GM21619 (cell line): ENCODE data around the gene TC2N.
"Not testable (repeated sequence)": the region's sequence is repeated elsewhere in the genome, so short reads cannot be mapped to it uniquely, and the experiment has no call there.

Experiments
- ATAC-seq: cut with Tn5 transposase; IDR thresholded peaks from one replicate; pipeline ENCODE4 v1.9.1; 2021; ENCODE audit not compliant: unreplicated experiment

TC2N gene

GRCh38 chr14:91867316-91867988 lies at the start of gene TC2N:
Gene TC2N, minus strand, starts transcription at chr14:91867536. Its CDS starts 53,767 bp downstream, at chr14:91813769.
- ATAC-seq, result no peak

- ATAC-seq, result no peak
Observed at GRCh38 chr14:91912035-91912434, 44.7 kb upstream of the TC2N start.

- ATAC-seq, result peak; percentile 64
Observed at GRCh38 chr14:91911474-91912032, 44.2 kb upstream of the TC2N start.

- no peak for ATAC-seq
Observed at GRCh38 chr14:91910196-91910595, 42.9 kb upstream of the TC2N start.

GRCh38 chr14:91906374-91906773 lies 39.0 kb upstream of the TC2N start:
- no peak for ATAC-seq

- ATAC-seq, result no peak
Observed at GRCh38 chr14:91904956-91905645, 37.8 kb upstream of the TC2N start.

GRCh38 chr14:91904483-91904882 lies 37.1 kb upstream of the TC2N start:
- ATAC-seq, result no peak

- no peak for ATAC-seq
Observed at GRCh38 chr14:91903070-91903469, 35.7 kb upstream of the TC2N start.

GRCh38 chr14:91902336-91902735 lies 35.0 kb upstream of the TC2N start:
- ATAC-seq, result no peak

- no peak for ATAC-seq
Observed at GRCh38 chr14:91901449-91902226, 34.3 kb upstream of the TC2N start.

GRCh38 chr14:91899806-91900205 lies 32.5 kb upstream of the TC2N start:
- no peak for ATAC-seq

- no peak for ATAC-seq
Observed at GRCh38 chr14:91899213-91899612, 31.9 kb upstream of the TC2N start.

- ATAC-seq, result no peak
Observed at GRCh38 chr14:91898372-91898771, 31.0 kb upstream of the TC2N start.

GRCh38 chr14:91897716-91898115 lies 30.4 kb upstream of the TC2N start:
- not testable (repeated sequence) for ATAC-seq

GRCh38 chr14:91897106-91897701 lies 29.9 kb upstream of the TC2N start:
- no peak for ATAC-seq

- no peak for ATAC-seq
Observed at GRCh38 chr14:91896419-91896818, 29.1 kb upstream of the TC2N start.

- no peak for ATAC-seq
Observed at GRCh38 chr14:91893669-91894068, 26.3 kb upstream of the TC2N start.

- no peak for ATAC-seq
Observed at GRCh38 chr14:91893007-91893406, 25.7 kb upstream of the TC2N start.

- ATAC-seq, result no peak
Observed at GRCh38 chr14:91891721-91892220, 24.4 kb upstream of the TC2N start.

GRCh38 chr14:91891101-91891500 lies 23.8 kb upstream of the TC2N start:
- ATAC-seq, result no peak

- ATAC-seq, result no peak
Observed at GRCh38 chr14:91890291-91890749, 23.0 kb upstream of the TC2N start.
